Activated T-helper 1 cell treated with anti-CD3 and anti-CD28 coated beads, Interleukin-2, amount 50 U/mL, for 16 hours (primary cell): ENCODE results near the gene SLC6A11.

Experiments used
- DNase-seq, 2 donors: peaks; one replicate each; pipeline ENCODE4 v3.0.0-alpha.2; 2020; ENCODE audit warnings: low read depth in 1 of 2, low spot score in 1 of 2

Gene SLC6A11

GRCh38 chr3:10883478-10884234 lies 67.6 kb downstream of the SLC6A11 start:
- DNase-seq = no peak

GRCh38 chr3:10887015-10887414 lies 71.0 kb downstream of the SLC6A11 start:
- DNase-seq = no peak

- no peak for DNase-seq
These were observed 72.6 kb downstream of the SLC6A11 start for GRCh38 chr3:10888518-10889090.

- DNase-seq = no peak
These were observed 73.4 kb downstream of the SLC6A11 start for GRCh38 chr3:10889206-10889960.

GRCh38 chr3:10890665-10891064 lies 74.6 kb downstream of the SLC6A11 start:
- no peak for DNase-seq

- no peak for DNase-seq
These were observed 76.6 kb downstream of the SLC6A11 start for GRCh38 chr3:10892622-10893021.

GRCh38 chr3:10901296-10901945 lies 85.4 kb downstream of the SLC6A11 start:
- DNase-seq = no peak

- no peak for DNase-seq
These were observed 91.2 kb downstream of the SLC6A11 start for GRCh38 chr3:10907262-10907661.

GRCh38 chr3:10910367-10910766 lies 94.3 kb downstream of the SLC6A11 start:
- DNase-seq = no peak

- no peak for DNase-seq
These were observed 95.4 kb downstream of the SLC6A11 start for GRCh38 chr3:10911350-10912002.

GRCh38 chr3:10912786-10913185 lies 96.8 kb downstream of the SLC6A11 start:
- DNase-seq = no peak

GRCh38 chr3:10915376-10915775 lies 99.3 kb downstream of the SLC6A11 start:
- no peak for DNase-seq

- DNase-seq = no peak
These were observed 101.1 kb downstream of the SLC6A11 start for GRCh38 chr3:10917176-10917575.

- DNase-seq = no peak
These were observed 102.0 kb downstream of the SLC6A11 start for GRCh38 chr3:10918011-10918410.

GRCh38 chr3:10919636-10920035 lies 103.6 kb downstream of the SLC6A11 start:
- DNase-seq = no peak

GRCh38 chr3:10925436-10926255 lies 109.6 kb downstream of the SLC6A11 start:
- DNase-seq = no peak

- DNase-seq = no peak
These were observed 110.3 kb downstream of the SLC6A11 start for GRCh38 chr3:10926256-10926810.

GRCh38 chr3:10926811-10927521 lies 110.9 kb downstream of the SLC6A11 start:
- no peak for DNase-seq

GRCh38 chr3:10927551-10927950 lies 111.5 kb downstream of the SLC6A11 start:
- no peak for DNase-seq
